Peyer's patch (tissue), 4 donors: ENCODE results near the gene SPDYC. TPM values are rescaled to one million over a fixed set of nuclear protein-coding genes. Genes with fewer than 3 reads are reported as not detected.
"Not testable (repeated sequence)": the region's sequence is repeated elsewhere in the genome, so short reads cannot be mapped to it uniquely, and the experiment has no call there.

Experiments used
- DNase-seq, 3 donors: peaks; one replicate each; pipeline ENCODE4 v3.0.0-alpha.2; 2017 to 2019
- H3K27ac ChIP-seq, 4 donors: fragments of 200-600 bp; sonication (generic); one replicate each; pipeline ENCODE4 v1.5.1; 2016 to 2019
- H3K27me3 ChIP-seq, 2 donors: fragments of 200-600 bp; sonication (generic); one replicate each; pipeline ENCODE4 v1.5.1; 2019
- H3K36me3 ChIP-seq, 3 donors: fragments of 200-600 bp; sonication (generic); one replicate each; pipeline ENCODE4 v1.5.1; 2016 to 2019
- H3K4me1 ChIP-seq, 4 donors: fragments of 200-600 bp; sonication (generic); one replicate each; pipeline ENCODE4 v1.5.1; 2016 to 2019
- H3K4me3 ChIP-seq, 4 donors: fragments of 200-600 bp; sonication (generic); 1 replicate in 3 of 4; 2 replicates in 1 of 4; pipeline ENCODE4 v1.5.1; 2016 to 2019; ENCODE audit warnings: mild to moderate bottlenecking in 1 of 4
- H3K9me3 ChIP-seq, 4 donors: fragments of 200-600 bp; sonication (generic); one replicate each; pipeline ENCODE4 v1.5.1; 2016 to 2019; ENCODE audit warnings: mild to moderate bottlenecking in 1 of 4
- POLR2A ChIP-seq, 2 donors: fragments of 450-650 bp; IDR thresholded peaks; one replicate each; pipeline ENCODE4 v1.5.1; 2017; ENCODE audit warnings: antibody characterized with exemption in 2 of 2, mild to moderate bottlenecking in 2 of 2, moderate library complexity in 2 of 2
- total RNA-seq, 4 donors: library from RNA; depleted of rRNA; stranded (reverse); fragments of >200 nt; gene quantifications; one replicate each; pipeline ENCODE4 v1.1.0, GENCODE V29; 2016
- TF ChIP-seq, protein P1 (sequence below), 6 experiments: fragments of 450-650 bp in 4 of 6; fragments of 200-600 bp in 2 of 6; sonication (generic) in 1 of 6; IDR thresholded peaks; one replicate each; pipeline ENCODE4 v1.5.1; 2017 to 2019; ENCODE audit warnings: antibody characterized with exemption in 6 of 6, mild to moderate bottlenecking in 3 of 6, moderate library complexity in 1 of 6

SPDYC gene
- total RNA-seq, 4 donors from 2014 or later, result not detected

DNA sequence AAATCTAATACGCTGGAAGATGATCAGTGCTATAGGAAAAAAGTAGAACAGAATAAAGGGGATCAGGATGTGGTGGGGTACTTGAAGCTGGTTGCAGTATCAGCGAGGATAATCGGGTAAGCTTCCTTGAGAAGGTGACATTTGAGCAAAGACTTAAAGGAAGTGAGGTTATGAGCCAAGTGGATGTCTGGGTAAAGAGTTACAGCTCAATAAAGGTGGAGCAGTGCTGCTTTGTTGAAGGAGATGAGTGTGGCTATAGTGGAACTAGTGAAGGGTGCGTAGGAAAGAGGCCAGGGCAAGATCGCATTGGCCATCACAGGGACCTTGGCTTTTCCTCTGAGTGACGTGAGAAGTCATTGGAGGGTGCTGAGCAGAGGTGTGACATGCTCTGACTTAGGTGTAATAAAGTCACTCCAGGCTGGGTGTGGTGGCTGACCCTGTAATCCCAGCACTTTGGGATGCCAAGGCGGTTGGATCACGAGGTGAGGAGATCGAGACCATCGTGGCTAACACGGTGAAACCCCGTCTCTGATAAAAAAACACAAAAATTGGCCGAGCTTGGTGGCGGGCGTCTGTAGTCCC, 33.4 kb upstream of the SPDYC start:
- Histone ChIP-seq H3K27me3 (no peaks in the 10 kb centered on the region), H3K4me1 (peaks cover 0 to 30% (median 4%) of the 10 kb centered on the region in 4 donors), H3K27ac (peak overlapping the region in 1 of 4 donors; percentile 96), H3K4me3 (no peak overlapping the region), H3K9me3 (no peaks in the 10 kb centered on the region), H3K36me3 (peaks cover 0 to 13% (median 0%) of the 10 kb centered on the region in 3 donors)
- TF ChIP-seq, protein P1, sequence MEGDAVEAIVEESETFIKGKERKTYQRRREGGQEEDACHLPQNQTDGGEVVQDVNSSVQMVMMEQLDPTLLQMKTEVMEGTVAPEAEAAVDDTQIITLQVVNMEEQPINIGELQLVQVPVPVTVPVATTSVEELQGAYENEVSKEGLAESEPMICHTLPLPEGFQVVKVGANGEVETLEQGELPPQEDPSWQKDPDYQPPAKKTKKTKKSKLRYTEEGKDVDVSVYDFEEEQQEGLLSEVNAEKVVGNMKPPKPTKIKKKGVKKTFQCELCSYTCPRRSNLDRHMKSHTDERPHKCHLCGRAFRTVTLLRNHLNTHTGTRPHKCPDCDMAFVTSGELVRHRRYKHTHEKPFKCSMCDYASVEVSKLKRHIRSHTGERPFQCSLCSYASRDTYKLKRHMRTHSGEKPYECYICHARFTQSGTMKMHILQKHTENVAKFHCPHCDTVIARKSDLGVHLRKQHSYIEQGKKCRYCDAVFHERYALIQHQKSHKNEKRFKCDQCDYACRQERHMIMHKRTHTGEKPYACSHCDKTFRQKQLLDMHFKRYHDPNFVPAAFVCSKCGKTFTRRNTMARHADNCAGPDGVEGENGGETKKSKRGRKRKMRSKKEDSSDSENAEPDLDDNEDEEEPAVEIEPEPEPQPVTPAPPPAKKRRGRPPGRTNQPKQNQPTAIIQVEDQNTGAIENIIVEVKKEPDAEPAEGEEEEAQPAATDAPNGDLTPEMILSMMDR (IDR thresholded peaks at IDR 0.05), result no peak
- no peak for TF ChIP-seq POLR2A (IDR thresholded peaks at IDR 0.05)
- no peak for DNase-seq

DNA sequence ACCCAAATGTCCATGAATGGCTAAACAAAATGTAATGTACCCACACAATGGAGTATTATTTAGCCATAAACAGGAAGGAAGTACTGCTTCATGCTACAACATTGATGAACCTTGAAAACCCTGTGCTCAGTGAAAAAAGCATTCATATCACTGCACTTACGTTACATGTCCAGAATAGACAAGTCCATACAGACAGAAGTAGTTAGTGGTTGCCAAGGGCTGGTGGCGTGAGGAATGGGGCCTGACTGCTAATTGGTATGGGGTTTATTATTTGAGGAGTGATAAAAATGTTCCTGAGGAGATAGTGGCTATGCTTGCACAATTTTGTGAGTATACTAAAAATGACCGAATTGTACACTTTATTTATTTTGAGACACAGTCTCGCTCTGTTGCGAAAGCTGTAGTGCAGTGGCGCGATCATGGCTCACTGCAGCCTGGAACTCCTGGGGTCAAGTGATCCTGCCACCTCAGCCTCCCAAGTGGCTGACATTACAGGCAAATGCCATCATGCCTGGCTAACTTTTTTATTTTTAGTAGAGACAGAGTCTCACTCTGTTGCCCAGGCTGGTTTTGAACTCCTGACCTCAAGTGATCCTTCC, 28.0 kb upstream of the SPDYC start:
- Histone ChIP-seq H3K4me3 (no peak overlapping the region), H3K4me1 (no peaks in the 10 kb centered on the region), H3K36me3 (no peaks in the 10 kb centered on the region), H3K27me3 (no peaks in the 10 kb centered on the region), H3K9me3 (no peaks in the 10 kb centered on the region), H3K27ac (no peak overlapping the region)
- no peak for DNase-seq
- TF ChIP-seq, protein P1 (IDR thresholded peaks at IDR 0.05), result no peak
- TF ChIP-seq POLR2A (IDR thresholded peaks at IDR 0.05), result no peak

DNA sequence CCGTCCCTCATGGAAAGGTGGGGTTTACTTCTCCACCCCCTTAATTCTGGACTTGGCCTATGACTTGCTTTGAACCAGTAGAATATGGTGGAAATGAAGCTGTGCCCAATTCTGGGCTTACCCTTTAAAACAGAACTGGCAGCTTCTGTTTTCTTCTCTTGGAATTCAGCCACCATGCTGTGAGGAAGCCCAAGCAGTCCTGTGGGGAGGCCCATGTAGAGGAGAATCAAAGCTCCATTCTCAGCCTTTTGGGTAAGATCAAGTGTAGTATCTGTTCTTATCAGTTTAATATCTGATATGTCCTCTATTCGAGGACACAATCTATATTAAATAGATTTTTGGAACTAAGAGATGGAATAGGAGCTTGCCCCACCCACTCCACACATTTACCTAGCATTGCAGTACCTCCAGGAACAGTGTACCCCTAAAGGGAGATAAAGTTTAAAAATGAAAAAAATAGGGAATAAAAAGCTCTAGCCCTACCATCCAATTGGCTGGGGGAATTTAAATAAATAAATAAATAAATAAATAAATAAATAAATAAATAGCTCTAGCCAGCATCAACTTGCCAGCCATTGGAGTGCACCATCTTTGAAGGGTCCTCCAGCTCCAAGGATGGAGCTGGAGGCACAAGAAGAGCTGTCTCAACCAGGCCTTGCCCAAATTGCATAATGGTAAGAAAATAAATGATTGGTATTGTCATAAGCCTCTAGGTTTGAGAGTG, 22.5 kb upstream of the SPDYC start:
- no peak for TF ChIP-seq POLR2A (IDR thresholded peaks at IDR 0.05)
- TF ChIP-seq, protein P1 (IDR thresholded peaks at IDR 0.05), result no peak
- no peak overlapping the region for H3K4me3 ChIP-seq
- H3K27me3 ChIP-seq, result no peaks in the 10 kb centered on the region
- DNase-seq, result no peak
- H3K36me3 ChIP-seq, result no peaks in the 10 kb centered on the region
- H3K9me3 ChIP-seq, result no peaks in the 10 kb centered on the region
- no peak overlapping the region for H3K27ac ChIP-seq
- peaks cover 0 to 10% (median 0%) of the 10 kb centered on the region in 4 donors for H3K4me1 ChIP-seq

DNA sequence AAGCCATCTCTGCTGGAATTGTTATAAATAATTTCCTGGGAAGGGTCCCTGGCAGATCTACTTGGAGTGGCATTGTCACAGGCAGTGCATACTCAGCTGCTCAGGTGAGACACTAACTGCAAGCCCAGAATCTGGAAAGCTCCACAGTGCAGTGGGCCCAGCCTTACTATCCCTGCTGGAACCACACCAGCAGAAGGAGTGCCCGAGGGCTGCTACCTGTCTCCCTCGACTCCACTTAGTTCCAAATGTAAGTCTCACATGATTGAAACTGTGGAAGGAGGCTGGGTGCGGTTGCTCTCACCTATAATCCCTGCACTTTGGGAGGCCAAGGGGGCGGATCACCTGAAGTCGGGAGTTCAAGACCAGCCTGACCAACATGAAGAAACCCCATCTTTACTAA, 21.4 kb upstream of the SPDYC start:
- TF ChIP-seq POLR2A (IDR thresholded peaks at IDR 0.05), result no peak
- TF ChIP-seq, protein P1 (IDR thresholded peaks at IDR 0.05), result no peak
- peaks cover 0 to 10% (median 0%) of the 10 kb centered on the region in 4 donors for H3K4me1 ChIP-seq
- no peak overlapping the region for H3K4me3 ChIP-seq
- no peak overlapping the region for H3K27ac ChIP-seq
- no peak for DNase-seq
- H3K36me3 ChIP-seq, result no peaks in the 10 kb centered on the region
- H3K9me3 ChIP-seq, result no peaks in the 10 kb centered on the region
- H3K27me3 ChIP-seq, result no peaks in the 10 kb centered on the region

DNA sequence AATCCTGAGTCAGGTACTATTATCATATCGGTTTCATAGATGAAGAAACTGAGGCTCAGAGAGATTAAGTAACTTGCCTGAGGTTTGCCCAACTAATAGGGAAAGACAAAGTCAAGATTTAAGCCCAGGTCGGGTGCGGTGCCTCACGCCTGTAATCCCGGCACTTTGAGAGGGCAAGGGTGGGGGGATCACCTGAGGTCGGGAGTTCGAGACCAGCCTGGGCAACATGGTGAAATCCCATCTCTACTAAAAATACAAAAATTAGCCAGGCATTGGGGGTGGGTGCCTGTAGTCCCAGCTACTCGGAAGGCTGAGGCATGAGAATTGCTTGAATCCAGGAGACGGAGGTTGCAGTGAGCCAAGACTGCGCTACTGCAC, 19.9 kb upstream of the SPDYC start:
- not testable (repeated sequence) for H3K36me3 ChIP-seq, H3K4me3 ChIP-seq, H3K9me3 ChIP-seq, H3K27me3 ChIP-seq, DNase-seq
- Histone ChIP-seq H3K27ac (peak overlapping the region in 3 of 4 donors; percentile 32 to 76 (median 74)), H3K4me1 (peaks cover 0 to 10% (median 0%) of the 10 kb centered on the region in 4 donors)
